Fibroblast of gingiva (primary cell): Measurements from ENCODE around the gene ENTR1.

Experiments used
- DNase-seq: peaks from one replicate; pipeline ENCODE4 v3.0.0-alpha.2; 2011; ENCODE audit warnings: low read depth

ENTR1 gene

DNA sequence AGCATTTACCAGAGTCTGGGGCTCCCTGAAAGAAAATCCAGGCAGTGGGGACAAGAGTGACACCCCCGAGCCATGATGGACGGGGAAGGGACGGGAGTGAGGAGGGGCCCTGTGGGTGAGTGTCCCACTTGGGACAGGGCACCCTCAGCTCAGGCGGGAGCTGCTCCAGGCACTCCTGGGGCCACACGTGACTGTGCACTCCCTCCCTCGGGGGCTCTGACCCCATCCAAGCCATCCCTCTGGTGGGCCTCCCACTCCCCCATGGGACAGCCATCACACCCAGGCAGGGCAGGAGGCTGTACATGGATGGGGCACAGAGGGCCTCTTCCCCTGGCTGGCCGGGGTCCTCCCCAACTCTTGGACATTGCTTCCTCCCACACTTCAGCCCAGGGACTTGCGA is 34.0 kb downstream of the ENTR1 start:
- no peak for DNase-seq

GRCh38 chr9:136375096-136375495 is 35.3 kb downstream of the ENTR1 start:
- no peak for DNase-seq

- no peak for DNase-seq
Measured at GRCh38 chr9:136374183-136374575, 36.2 kb downstream of the ENTR1 start.

DNA sequence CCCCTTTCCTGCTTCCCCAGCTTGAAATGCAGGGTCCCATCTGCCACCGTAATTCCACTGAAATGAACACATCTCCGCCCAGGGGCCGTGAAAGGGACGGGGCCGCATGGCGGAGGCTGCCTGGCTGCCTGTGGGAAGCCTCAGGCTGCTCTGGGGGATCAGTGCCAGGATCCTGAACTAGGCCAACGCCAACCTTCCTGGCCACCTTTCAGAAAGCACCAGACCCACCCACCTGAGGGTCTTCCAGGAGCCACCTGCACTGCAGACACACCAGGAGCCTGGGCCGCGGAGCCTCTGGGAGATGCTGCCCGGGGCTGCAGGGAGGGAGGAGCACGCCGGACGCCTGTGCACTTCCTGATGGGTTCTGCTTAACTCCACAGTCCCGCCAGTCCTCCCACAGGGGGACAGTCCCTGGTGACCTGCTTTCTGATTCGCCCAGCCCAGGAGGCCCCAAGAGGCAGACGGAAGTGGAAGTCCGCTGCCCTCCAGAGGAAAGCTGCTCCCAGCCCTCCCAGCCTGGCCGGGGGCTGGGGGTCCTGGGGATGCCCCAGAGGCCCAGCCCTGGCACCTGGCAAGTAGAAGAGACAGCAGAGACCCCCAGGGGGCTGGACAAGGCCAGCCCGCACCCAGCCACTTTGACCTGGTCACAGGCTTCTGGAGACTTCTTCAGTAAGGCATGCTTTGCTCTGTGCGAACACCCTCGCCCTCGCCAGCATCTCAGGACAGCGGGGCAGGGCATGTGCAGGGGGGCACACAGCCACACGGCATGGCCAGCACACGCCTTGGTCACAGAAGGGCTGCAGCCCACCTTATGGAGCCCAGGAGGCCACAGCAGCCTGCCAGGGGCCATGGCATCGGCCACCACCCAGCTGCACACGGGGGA is 36.9 kb downstream of the ENTR1 start, which contains the start of gene CARD9:
CARD9 (minus strand) TSS at position 370 of the 883 bp plus-strand sequence. CDS start 1,591 bp downstream, outside the sequence.
- no peak for DNase-seq

DNA sequence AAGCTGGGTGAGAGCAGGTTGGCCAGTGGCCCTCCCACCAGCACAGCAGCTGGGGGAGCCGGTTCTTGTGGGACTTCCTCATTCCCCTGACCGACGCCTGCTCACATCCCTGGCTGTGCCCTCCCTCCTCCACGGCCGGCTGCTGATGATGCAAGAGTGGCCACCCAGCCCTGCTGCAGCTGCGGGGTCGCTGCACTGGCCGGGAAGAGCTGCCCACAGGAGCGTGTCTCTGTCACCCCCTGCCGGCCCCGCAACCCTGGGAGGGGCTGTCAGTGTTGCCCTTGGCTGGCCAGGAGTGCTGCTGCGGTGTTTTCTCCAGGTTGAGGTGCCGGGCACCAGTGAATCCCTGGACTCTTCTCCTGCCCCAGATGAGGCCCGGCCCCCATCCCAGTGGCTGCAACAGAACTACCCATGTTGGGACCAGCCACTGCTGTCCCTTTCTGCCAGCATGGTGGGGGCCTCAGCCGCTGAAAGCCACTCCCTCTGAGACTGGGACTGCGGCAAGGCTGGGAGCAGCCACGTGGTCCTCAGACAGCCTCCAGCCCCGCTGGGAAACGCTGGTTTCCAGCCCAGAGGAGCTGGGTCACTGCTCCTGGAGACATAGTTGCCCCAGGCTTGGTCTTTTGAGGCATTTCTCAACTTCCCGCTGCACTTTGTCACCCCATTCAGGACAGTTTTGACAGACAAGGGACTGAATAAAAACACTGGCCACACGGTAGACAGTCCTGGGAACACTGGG is 37.7 kb downstream of the ENTR1 start:
- peak; percentile 81 for DNase-seq

DNA sequence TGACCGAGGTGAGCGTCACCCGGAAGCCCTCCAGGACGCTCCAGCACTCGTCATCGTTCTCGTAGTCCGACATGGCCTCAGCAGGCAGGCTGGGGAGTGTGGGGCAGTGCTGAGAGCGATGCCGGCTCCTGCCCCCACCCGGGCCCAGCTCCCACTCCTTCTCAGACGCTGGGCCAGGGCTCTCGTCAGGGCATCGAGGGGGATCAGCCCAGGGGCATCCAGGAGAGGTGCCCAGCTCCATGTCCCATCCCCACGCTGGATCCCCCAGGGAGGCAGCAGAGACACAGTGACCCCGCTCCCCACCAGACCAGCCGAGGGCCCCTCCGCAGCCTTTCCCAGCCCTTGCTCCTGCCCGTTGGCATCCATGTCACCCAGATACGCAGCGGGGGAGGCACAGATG is 38.4 kb downstream of the ENTR1 start:
- no peak for DNase-seq

- DNase-seq = no peak
Measured at GRCh38 chr9:136371533-136371880, 38.9 kb downstream of the ENTR1 start.

DNA sequence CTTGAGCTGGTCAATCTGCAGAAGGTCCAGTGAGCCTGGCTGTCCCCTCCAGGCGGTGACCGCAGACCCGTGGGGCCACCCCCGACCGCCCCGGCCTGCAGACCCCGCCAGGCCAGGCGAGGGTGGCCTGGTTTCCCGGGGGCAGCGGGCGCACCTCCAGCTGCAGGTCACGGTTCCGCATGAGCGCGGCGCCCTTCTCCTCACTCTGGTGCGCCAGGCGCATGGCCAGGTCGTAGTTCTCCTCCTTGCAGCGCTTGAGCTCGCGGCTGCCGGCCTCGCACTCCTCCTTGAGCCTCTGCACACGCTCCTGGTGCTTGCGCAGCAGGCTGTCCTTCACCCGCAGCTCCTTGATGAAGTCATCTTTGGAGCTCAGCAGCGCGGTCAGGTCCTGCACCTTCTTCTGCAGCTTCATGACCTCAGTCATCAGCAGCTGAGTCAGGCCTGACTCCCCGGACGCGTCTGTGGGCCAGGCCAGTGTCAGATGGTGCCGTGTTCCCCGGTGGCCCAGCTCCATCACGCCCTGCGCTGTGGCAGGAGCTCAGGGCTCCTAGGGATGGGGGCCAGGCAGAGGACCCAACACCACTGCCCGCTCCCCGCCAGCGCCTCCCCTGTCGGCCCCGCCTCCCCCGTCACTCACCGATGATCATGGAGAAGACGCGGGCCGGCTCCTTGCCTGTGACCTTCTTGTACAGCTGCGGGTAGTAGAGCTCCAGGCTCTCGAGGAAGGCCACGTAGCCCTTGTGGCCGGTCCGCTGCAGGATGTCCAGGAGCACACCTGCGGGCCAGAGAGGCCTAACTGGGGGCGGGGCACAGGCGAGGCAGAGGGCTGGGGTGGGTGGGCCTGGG is 39.5 kb downstream of the ENTR1 start:
- DNase-seq = no peak

- DNase-seq = no peak
Measured at GRCh38 chr9:136370037-136370436, 40.4 kb downstream of the ENTR1 start.

DNA sequence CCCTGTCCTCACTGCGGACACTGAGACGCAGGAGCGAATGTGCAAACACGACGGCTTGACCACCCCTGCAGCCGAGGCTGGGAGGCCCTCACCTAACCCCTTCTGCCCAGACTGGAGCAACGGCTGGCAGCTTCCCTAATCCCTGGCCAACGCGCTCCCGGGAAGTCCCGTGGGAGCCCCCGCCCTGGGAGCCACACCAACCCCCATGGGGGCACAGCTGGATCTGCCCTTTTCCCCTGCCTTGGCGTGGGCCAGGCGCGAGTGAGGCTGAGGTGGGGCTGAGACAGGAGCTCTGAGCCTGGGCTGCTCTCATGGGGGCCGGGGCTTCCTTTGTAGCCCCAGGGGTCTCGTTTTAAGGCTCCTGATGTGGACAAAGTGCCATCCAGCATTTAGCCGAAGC is 42.2 kb downstream of the ENTR1 start:
- DNase-seq = no peak

- DNase-seq = no peak
Measured at GRCh38 chr9:136367296-136368145, 42.9 kb downstream of the ENTR1 start.

DNA sequence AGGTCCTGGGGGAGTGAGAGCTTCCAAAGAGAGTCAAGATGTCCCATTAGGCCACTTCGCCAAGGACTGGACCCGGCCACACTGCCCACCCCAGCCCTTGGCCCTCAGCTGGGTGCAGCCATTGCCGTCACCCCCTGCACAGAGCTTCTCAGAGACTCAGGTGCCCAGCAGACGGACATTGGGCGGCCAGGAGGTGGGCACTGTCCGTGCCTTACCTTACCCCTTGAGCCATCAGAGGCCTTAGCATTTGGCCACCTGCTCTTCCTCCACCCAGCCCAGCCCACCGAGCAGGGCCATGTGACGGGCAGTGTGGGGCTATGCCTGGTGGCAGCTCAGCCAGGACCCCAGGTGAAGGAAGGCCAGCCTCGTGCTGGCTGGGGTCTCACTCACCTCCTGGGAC is 43.6 kb downstream of the ENTR1 start:
- no peak for DNase-seq

- DNase-seq = no peak
Measured at GRCh38 chr9:136365775-136366222, 44.6 kb downstream of the ENTR1 start.

DNA sequence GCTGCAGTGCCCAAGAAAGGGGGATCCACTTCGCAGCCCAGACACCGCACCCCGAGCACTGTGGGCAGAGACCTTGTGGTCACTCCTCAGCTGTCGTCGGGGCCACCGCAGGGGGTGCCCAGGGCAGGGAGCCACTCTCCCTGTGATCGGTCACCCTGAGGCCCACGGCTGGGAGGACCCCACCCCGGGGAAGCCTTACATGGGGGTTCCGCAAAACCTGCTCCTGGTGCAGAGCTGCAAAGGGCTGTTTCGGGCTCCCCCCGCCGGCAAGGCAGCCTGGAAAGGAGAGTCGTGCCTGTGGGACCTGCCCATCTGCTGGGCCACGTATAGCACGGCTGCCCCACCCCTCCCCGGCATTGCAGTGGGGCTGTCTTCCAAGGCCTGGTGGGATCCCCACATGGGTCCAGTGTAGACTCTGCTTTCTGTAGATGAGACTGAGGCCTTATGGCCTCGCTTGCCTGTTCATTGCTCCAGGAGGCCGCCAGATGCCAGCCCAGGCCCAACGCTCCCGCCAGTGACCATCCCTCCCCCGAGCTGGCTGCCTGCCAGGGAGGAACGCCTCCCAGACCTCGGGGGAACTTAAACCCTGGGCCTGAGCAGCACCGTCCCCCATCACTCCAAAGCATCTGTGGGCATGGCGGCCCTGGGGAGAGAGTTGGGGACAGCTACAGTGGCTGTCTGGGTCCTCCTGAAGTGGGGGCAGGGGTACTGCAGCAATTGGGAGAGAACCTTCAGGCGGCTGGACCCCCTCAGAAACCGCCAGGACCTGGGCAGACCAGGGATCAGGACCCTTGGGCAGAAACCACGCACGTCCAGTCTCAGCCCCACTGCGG is 45.3 kb downstream of the ENTR1 start:
- no peak for DNase-seq

GRCh38 chr9:136363949-136364748 is 46.3 kb downstream of the ENTR1 start:
- DNase-seq = no peak

GRCh38 chr9:136363106-136363948 is 47.1 kb downstream of the ENTR1 start, which contains the start of gene DNLZ:
DNLZ (minus strand) TSS chr9:136363744; CDS start chr9:136363714, 30 bp downstream.
- peak; percentile 94 for DNase-seq

DNA sequence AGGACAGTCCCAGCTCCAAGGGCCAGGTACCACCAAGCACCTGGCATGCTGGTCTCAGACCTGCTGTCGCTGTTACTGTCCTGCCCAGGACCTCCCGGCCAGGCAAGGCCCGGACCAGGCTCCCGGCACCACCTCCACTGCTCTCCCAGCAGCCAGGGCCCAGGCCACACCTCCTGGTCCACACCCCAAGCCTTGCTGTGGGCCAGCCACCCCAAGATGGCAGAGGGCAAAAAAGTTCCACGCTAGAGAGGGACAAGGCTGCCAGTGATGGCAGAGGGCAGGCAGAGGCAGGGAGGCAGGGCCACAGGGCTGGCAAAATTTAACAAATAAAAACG is 48.0 kb downstream of the ENTR1 start:
- DNase-seq = no peak

DNA sequence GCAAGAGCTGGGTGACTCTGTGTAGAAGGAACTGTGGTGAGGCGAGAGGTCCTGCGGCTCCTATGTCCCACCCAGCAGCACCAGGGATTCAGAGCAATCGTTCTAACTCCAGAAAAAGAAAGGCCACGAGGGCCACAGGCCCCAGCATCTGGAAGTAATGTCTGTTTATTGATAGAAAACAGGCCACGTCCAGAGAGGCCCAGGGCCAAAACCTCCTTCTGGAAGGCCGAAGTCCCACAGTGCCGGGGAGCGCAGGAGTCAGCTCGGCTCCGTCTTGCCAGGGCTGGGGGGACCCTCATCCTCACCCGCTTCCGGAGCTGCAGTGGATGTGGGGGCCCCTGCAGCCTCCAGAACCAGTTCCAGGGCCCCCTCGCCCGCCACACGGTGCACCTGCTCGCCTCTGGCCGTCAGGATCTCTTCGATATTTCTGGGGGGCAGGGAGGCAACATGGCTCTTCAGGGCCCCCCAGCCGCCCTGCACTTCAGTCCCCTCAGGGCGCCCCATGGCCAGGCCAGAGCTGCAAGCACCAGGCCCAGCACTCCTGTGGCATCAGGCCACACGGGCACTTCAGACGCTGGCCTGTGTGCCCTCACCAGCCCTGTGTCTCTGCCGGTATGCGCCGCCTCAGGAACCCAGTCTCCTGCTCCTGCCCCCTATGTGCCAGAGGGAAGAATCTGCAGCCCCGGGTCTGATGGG is 48.5 kb downstream of the ENTR1 start:
- peak; percentile 53 for DNase-seq
